ENCODE measurements around the gene KAT6B.

KAT6B gene

GRCh38 chr10:75011221-75011620, 184.8 kb downstream of the KAT6B start:
- FAIRE-seq (no peak), DNase-seq (ENCODE audit: low spot score) (no peak)

DNA sequence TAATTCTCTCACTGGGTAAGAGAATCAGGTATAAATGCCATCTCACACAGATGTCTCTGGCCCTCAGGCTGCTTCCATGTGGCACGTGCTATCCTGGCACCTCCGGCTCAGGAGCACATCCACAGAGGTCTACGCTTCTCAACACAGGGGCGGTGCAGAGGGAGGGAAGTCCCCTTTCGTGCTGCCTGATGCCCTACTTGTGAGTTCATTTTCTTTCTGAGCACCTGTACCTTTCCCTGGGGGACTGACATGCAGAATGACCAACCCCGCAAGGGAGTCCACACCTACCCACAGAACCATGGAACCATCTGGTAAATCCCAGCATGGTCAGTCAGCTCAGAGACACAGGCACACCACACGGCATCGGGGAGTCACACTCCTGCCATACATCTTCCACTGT, 186.1 kb downstream of the KAT6B start:
- DNase-seq (ENCODE audit: low spot score) (no peak), FAIRE-seq (no peak)

- no peak for DNase-seq (ENCODE audit: low spot score)
- no peak for FAIRE-seq
These were observed 186.6 kb downstream of the KAT6B start for GRCh38 chr10:75013007-75013406.

GRCh38 chr10:75013522-75013921, 187.1 kb downstream of the KAT6B start:
- FAIRE-seq (no peak), DNase-seq (ENCODE audit: low spot score) (no peak)

GRCh38 chr10:75014516-75015230, 188.3 kb downstream of the KAT6B start:
- FAIRE-seq: no peak
- DNase-seq (ENCODE audit: low spot score): no peak

DNA sequence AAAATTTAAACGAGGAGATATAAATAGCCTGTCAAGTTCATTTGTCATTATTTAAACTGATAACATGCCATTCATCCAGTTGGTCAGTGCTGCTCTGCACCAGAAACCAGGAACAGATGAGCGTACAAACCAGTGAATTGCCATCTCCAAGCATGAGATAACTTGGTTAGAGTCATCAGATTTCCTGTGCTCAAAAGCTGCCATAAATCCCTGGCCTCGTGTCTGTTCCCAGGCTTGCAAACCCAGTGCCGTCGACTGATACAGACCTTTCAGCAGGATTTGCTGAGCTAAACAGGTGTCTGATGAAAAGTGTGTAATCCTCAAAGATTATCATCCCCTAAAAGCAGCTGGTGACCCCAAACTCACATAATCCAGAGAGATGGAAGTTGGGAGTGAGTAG, 189.0 kb downstream of the KAT6B start:
- FAIRE-seq: no peak

GRCh38 chr10:75016325-75016724, 189.9 kb downstream of the KAT6B start:
- no peak for DNase-seq (ENCODE audit: low spot score)
- FAIRE-seq: no peak

More for the DNA sequence above, 189.0 kb downstream of the KAT6B start:
- DNase-seq (ENCODE audit: low spot score): no peak

GRCh38 chr10:75018251-75018650, 191.9 kb downstream of the KAT6B start:
- FAIRE-seq (no peak), DNase-seq (ENCODE audit: low spot score) (no peak)

GRCh38 chr10:75018686-75019307, 192.4 kb downstream of the KAT6B start:
- no peak for DNase-seq (ENCODE audit: low spot score)
- no peak for FAIRE-seq

GRCh38 chr10:75019370-75019769, 193.0 kb downstream of the KAT6B start:
- DNase-seq (ENCODE audit: low spot score): peak; percentile 15
- no peak for FAIRE-seq

- DNase-seq (ENCODE audit: low spot score) (no peak), FAIRE-seq (no peak)
These were observed 193.8 kb downstream of the KAT6B start for GRCh38 chr10:75020168-75020567.

- DNase-seq (ENCODE audit: low spot score): no peak
- FAIRE-seq: no peak
These were observed 195.2 kb downstream of the KAT6B start for GRCh38 chr10:75021379-75022249.

- FAIRE-seq (no peak), DNase-seq (ENCODE audit: low spot score) (no peak)
These were observed 196.7 kb downstream of the KAT6B start for GRCh38 chr10:75023074-75023473.

GRCh38 chr10:75024971-75025523, 198.6 kb downstream of the KAT6B start:
- DNase-seq (ENCODE audit: low spot score): no peak
- FAIRE-seq: no peak

DNA sequence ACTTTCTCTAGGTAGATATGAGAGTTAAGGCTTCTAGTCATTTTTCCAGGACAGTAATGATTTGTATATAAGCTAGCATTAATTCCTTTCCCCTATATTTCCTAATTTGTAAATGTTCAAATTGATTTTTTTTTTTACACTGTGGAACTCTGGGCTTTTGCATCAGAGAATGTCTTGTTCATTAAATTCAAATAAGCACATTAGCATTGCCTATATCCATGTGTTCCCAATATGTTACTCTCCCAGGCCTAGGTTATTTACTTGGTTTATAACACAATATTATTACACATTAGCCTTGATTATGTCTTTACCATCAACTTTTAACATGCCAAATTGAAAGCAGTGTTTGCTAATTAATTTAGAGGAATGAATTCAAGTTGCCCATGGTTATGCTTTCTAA, 201.6 kb downstream of the KAT6B start:
- no peak for FAIRE-seq
- DNase-seq (ENCODE audit: low spot score): no peak

DNA sequence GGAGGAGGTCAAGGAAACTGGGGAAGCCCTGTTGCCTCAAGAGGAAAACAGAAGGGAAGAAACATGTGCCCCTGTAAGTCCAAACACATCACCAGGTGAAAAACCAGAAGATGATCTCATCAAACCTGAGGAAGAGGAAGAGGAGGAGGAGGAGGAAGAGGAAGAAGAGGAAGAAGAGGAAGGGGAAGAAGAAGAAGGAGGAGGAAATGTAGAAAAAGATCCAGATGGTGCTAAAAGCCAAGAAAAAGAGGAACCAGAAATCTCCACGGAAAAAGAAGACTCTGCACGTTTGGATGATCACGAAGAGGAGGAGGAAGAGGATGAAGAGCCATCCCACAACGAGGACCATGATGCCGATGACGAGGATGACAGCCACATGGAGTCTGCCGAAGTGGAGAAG, 202.3 kb downstream of the KAT6B start:
- no peak for FAIRE-seq
- no peak for DNase-seq (ENCODE audit: low spot score)

GRCh38 chr10:75029420-75029819, 203.0 kb downstream of the KAT6B start:
- DNase-seq (ENCODE audit: low spot score) (no peak), FAIRE-seq (no peak)

DNA sequence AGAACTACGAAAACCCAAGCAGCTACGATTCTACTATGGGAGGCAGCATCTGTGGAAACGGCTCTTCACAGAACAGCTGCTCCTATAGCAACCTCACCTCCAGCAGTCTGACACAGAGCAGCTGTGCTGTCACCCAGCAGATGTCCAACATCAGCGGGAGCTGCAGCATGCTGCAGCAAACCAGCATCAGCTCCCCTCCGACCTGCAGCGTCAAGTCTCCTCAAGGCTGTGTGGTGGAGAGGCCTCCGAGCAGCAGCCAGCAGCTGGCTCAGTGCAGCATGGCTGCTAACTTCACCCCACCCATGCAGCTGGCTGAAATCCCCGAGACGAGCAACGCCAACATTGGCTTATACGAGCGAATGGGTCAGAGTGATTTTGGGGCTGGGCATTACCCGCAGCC, 203.5 kb downstream of the KAT6B start:
- DNase-seq (ENCODE audit: low spot score) (no peak), FAIRE-seq (no peak)

DNA sequence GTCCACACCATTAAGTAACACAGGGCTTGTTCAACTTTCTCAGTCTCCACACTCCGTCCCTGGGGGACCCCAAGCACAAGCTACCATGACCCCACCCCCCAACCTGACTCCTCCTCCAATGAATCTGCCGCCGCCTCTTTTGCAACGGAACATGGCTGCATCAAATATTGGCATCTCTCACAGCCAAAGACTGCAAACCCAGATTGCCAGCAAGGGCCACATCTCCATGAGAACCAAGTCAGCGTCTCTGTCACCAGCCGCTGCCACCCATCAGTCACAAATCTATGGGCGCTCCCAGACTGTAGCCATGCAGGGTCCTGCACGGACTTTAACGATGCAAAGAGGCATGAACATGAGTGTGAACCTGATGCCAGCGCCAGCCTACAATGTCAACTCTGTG, 204.0 kb downstream of the KAT6B start:
- no peak for DNase-seq (ENCODE audit: low spot score)
- no peak for FAIRE-seq

DNA sequence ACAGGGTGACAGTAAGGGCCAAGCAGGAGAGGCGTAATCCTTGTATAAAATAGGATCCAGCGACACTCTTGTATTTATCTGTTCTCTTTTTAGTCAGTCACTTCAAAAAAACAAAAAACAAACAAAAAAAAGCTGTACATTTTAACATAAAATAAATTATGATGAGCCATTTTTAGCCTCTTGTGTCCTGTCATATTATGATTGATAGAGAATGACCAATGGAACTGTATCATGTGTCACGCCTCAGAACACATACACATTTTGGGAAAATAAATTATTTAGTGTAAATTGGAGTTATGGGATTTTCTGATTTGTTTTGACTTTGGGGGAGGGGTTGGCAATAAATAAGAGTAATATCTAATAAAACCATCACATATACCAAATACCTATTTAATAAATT, 205.7 kb downstream of the KAT6B start:
- FAIRE-seq (no peak), DNase-seq (ENCODE audit: low spot score) (no peak)

- no peak for DNase-seq (ENCODE audit: low spot score)
- no peak for FAIRE-seq
These were observed 206.4 kb downstream of the KAT6B start for GRCh38 chr10:75032813-75033212.

Measured in RCC 7860 (cell line).